Fibroblast of mammary gland (primary cell): Measurements from ENCODE around the gene GMPR.

Experiments used
- DNase-seq: peaks from one replicate; pipeline ENCODE4 v3.0.0-alpha.2; 2010; ENCODE audit warnings: low read depth
- H3K4me3 ChIP-seq: 2 replicates; pipeline ENCODE4 v1.5.1; 2011; ENCODE audit warnings: low read depth, mild to moderate bottlenecking, low read length, moderate library complexity; ENCODE audit not compliant: control insufficient read depth
- CTCF ChIP-seq: conservative IDR thresholded peaks from 2 replicates; pipeline ENCODE4 v1.5.1; 2011; ENCODE audit warnings: low read depth, low read length, inconsistent platforms; ENCODE audit not compliant: control insufficient read depth, insufficient read depth

GMPR gene

GRCh38 chr6:16311763-16312162 lies 73.4 kb downstream of the GMPR start:
- H3K4me3 ChIP-seq, result no peak overlapping the region
- DNase-seq, result no peak
- TF ChIP-seq CTCF, result no peak

- no peak overlapping the region for H3K4me3 ChIP-seq
- no peak for TF ChIP-seq CTCF
- DNase-seq, result no peak
These were observed 75.3 kb downstream of the GMPR start for GRCh38 chr6:16313732-16314131.

- DNase-seq, result no peak
- no peak overlapping the region for H3K4me3 ChIP-seq
These were observed 75.9 kb downstream of the GMPR start for GRCh38 chr6:16314296-16314695.

GRCh38 chr6:16316741-16317251 lies 78.4 kb downstream of the GMPR start:
- peak; percentile 83 for DNase-seq
- TF ChIP-seq CTCF, result peak; percentile 92
- no peak overlapping the region for H3K4me3 ChIP-seq

More at GRCh38 chr6:16314296-16314695, 75.9 kb downstream of the GMPR start:
- no peak for TF ChIP-seq CTCF

GRCh38 chr6:16318538-16318937 lies 80.2 kb downstream of the GMPR start:
- TF ChIP-seq CTCF, result no peak
- peak; percentile 90 for DNase-seq
- H3K4me3 ChIP-seq, result no peak overlapping the region

GRCh38 chr6:16318953-16319720 lies 80.8 kb downstream of the GMPR start:
- H3K4me3 ChIP-seq, result no peak overlapping the region
- DNase-seq, result no peak
- no peak for TF ChIP-seq CTCF
